HG03457 (cell line): ENCODE measurements around the gene PRKCH.

Source experiments
- ATAC-seq: cut with Tn5 transposase; IDR thresholded peaks from one replicate; pipeline ENCODE4 v1.9.1; 2021; ENCODE audit warnings: moderate number of reproducible peaks; ENCODE audit not compliant: unreplicated experiment

The PRKCH gene

GRCh38 chr14:61505815-61506809, 184.7 kb downstream of the PRKCH start:
- no peak for ATAC-seq

GRCh38 chr14:61508526-61508925, 187.1 kb downstream of the PRKCH start:
- ATAC-seq = no peak

- no peak for ATAC-seq
Measured at GRCh38 chr14:61510736-61511557, 189.6 kb downstream of the PRKCH start.

GRCh38 chr14:61511558-61511948, 190.2 kb downstream of the PRKCH start:
- ATAC-seq = no peak

- no peak for ATAC-seq
Measured at GRCh38 chr14:61512026-61512834, 190.9 kb downstream of the PRKCH start.

GRCh38 chr14:61513986-61514830, 192.8 kb downstream of the PRKCH start:
- ATAC-seq = no peak

- ATAC-seq = no peak
Measured at GRCh38 chr14:61514927-61515326, 193.5 kb downstream of the PRKCH start.

GRCh38 chr14:61515436-61516117, 194.2 kb downstream of the PRKCH start:
- ATAC-seq = no peak

GRCh38 chr14:61516118-61516743, 194.9 kb downstream of the PRKCH start:
- no peak for ATAC-seq

GRCh38 chr14:61516964-61517653, 195.7 kb downstream of the PRKCH start:
- ATAC-seq = no peak

GRCh38 chr14:61517911-61518384, 196.6 kb downstream of the PRKCH start:
- no peak for ATAC-seq

- ATAC-seq = no peak
Measured at GRCh38 chr14:61518403-61518802, 197.0 kb downstream of the PRKCH start.

GRCh38 chr14:61519106-61519505, 197.7 kb downstream of the PRKCH start:
- ATAC-seq = no peak

- ATAC-seq = no peak
Measured at GRCh38 chr14:61519735-61520134, 198.4 kb downstream of the PRKCH start.

- no peak for ATAC-seq
Measured at GRCh38 chr14:61520576-61520975, 199.2 kb downstream of the PRKCH start.

GRCh38 chr14:61521773-61522172, 200.4 kb downstream of the PRKCH start:
- no peak for ATAC-seq

GRCh38 chr14:61523751-61524150, 202.4 kb downstream of the PRKCH start:
- no peak for ATAC-seq

- ATAC-seq = no peak
Measured at GRCh38 chr14:61524211-61524806, 202.9 kb downstream of the PRKCH start.
